K562 (cell line): Measurements from ENCODE around the gene KIRREL1. TPM values are rescaled to one million over a fixed set of nuclear protein-coding genes. Genes with fewer than 3 reads are reported as not detected.

Experiments
- BHLHE40 ChIP-seq: IDR thresholded peaks from 2 replicates; pipeline ENCODE4 v1.6.1; 2011; ENCODE audit warnings: low read length, improper control_type of control experiment
- CBFA2T2 ChIP-seq: fragments of 450-650 bp; conservative IDR thresholded peaks from 2 replicates; pipeline ENCODE4 v1.6.1; 2017; ENCODE audit warnings: mild to moderate bottlenecking
- CREB1 ChIP-seq, 2 experiments: sonication (generic) in 1 of 2; formaldehyde crosslinking in 1 of 2; IDR thresholded peaks; 2 replicates each; pipeline versions ENCODE4 v1.6.1 to v1.8.0; 2012 to 2022; ENCODE audit warnings: inconsistent platforms in 1 of 2, mild to moderate bottlenecking in 1 of 2, missing genetic modification reagents in 1 of 2, moderate library complexity in 1 of 2
- GTF2A2 ChIP-seq: IDR thresholded peaks from 2 replicates; pipeline ENCODE4 v1.6.1; 2016; ENCODE audit warnings: mild to moderate bottlenecking, missing genetic modification characterization, missing compliant biosample characterization
- JUND ChIP-seq, 2 experiments: IDR thresholded peaks; 2 replicates in 1 of 2; 3 replicates in 1 of 2; pipeline ENCODE4 v1.6.1; 2011; ENCODE audit warnings: borderline replicate concordance in 2 of 2, low read depth in 2 of 2, low read length in 2 of 2, improper control_type of control experiment in 1 of 2, missing biosample characterization in 1 of 2, missing genetic modification characterization in 1 of 2, missing genetic modification reagents in 1 of 2
- KLF10 ChIP-seq: fragments of 250-450 bp; sonication (Bioruptor Pico); IDR thresholded peaks from 2 replicates; pipeline ENCODE4 v1.6.1; 2021; ENCODE audit warnings: matching md5 sums
- NCOA2 ChIP-seq, 2 experiments: fragments of 450-650 bp; IDR thresholded peaks; 2 replicates each; pipeline ENCODE4 v1.6.1; 2018; ENCODE audit warnings: mild to moderate bottlenecking in 2 of 2, moderate library complexity in 1 of 2; ENCODE audit not compliant: partially characterized antibody in 2 of 2
- PRMT5 ChIP-seq: sonication (generic); formaldehyde crosslinking; IDR thresholded peaks from 2 replicates; pipeline ENCODE4 v1.5.0; 2020; ENCODE audit warnings: missing genetic modification reagents
- U2AF1 ChIP-seq: fragments of 200-400 bp; formaldehyde crosslinking; optimal IDR thresholded peaks from 2 replicates; pipeline ENCODE3; 2017; ENCODE audit warnings: mild to moderate bottlenecking, low read depth, low read length, moderate library complexity
- ZBTB17 ChIP-seq: fragments of 450-650 bp; formaldehyde crosslinking; IDR thresholded peaks from 2 replicates; pipeline ENCODE4 v1.4.0; 2020; ENCODE audit warnings: mild to moderate bottlenecking
- ZFX ChIP-seq: sonication (generic); formaldehyde crosslinking; IDR thresholded peaks from 2 replicates; pipeline ENCODE4 v1.8.0; 2022; ENCODE audit warnings: mild to moderate bottlenecking, missing genetic modification reagents, moderate library complexity
- ZHX1 ChIP-seq: fragments of 150-350 bp; conservative IDR thresholded peaks from 2 replicates; pipeline ENCODE4 v1.6.1; 2014; ENCODE audit warnings: low read length
- ZNF41 ChIP-seq: fragments of 250-450 bp; sonication (Bioruptor Pico); conservative IDR thresholded peaks from 2 replicates; pipeline ENCODE4 v1.4.0; 2020; ENCODE audit warnings: mild to moderate bottlenecking
- ZNF57 ChIP-seq: fragments of 450-650 bp; formaldehyde crosslinking; IDR thresholded peaks from 2 replicates; pipeline ENCODE4 v1.4.0; 2020; ENCODE audit warnings: mild to moderate bottlenecking, moderate library complexity
- polyA plus RNA-seq, 8 experiments: library from polyadenylated mRNA; depleted of rRNA in 4 of 8; stranded (reverse) in 5 of 8; unstranded in 3 of 8; fragments of >200 nt; fragmentation: Nextera tagmentation in 2 of 8; fragmentation: Illumina TruSeq in 1 of 8; extraction: Ambion mirVana in 2 of 8; extraction: Trizol in 1 of 8; gene quantifications; 2 replicates each; pipeline versions ENCODE4 v1.2.1 to v1.2.3, GENCODE V29; 2011 to 2014; ENCODE audit warnings: inconsistent platforms in 1 of 8, missing spikeins in 1 of 8
- total RNA-seq, 7 experiments: library from RNA; depleted of rRNA in 6 of 7; stranded (reverse); fragments of >200 nt in 6 of 7; fragmentation: Illumina TruSeq in 2 of 7; extraction: Trizol in 2 of 7; gene quantifications; 2 replicates each; pipeline versions ENCODE4 v1.2.1 to v1.2.3, GENCODE V29; 2011 to 2021; ENCODE audit warnings: low replicate concordance in 1 of 7
- TF ChIP-seq, protein P1 (sequence below), 2 experiments: fragments of 450-650 bp in 1 of 2; sonication (generic) in 1 of 2; formaldehyde crosslinking in 1 of 2; IDR thresholded peaks in 1 of 2; conservative IDR thresholded peaks in 1 of 2; 2 replicates each; pipeline versions ENCODE4 v1.6.1 to v1.8.1; 2016 to 2023; ENCODE audit warnings: mild to moderate bottlenecking in 2 of 2, moderate library complexity in 2 of 2, inconsistent platforms in 1 of 2, missing genetic modification reagents in 1 of 2

KIRREL1 gene
- total and polyA plus RNA-seq, 9 of the 15 experiments (the other 6 are each of a cell fraction or from before 2014, with no cell fraction given), result under 0.01 to 0.22 (median 0.03) TPM; not detected in 3

- TF ChIP-seq ZHX1 (no peak), ZBTB17 (no peak), JUND (IDR thresholded peaks at IDR 0.05; ENCODE audit: borderline replicate concordance, low read depth, low read length) (no peak), JUND (tag; IDR thresholded peaks at IDR 0.05; ENCODE audit: borderline replicate concordance, low read depth, low read length) (peak; percentile 24; the same call in 1 of the 3 replicates), PRMT5 (CRISPR knock-in tag) (no peak), CBFA2T2 (no peak), CREB1 (IDR thresholded peaks at IDR 0.05) (no peak), CREB1 (CRISPR knock-in tag; IDR thresholded peaks at IDR 0.05) (peak; percentile 39; the same call in 1 of the 2 replicates), BHLHE40 (peak; percentile 29; the same call in 1 of the 2 replicates), GTF2A2 (tag) (no peak), U2AF1 (no peak), ZFX (CRISPR knock-in tag) (no peak), NCOA2 (IDR thresholded peaks at IDR 0.05; ENCODE audit: partially characterized antibody in 2 of 2) (no peak), KLF10 (CRISPR knock-in tag) (no peak), ZNF41 (no peak), ZNF57 (CRISPR knock-in tag) (no peak)
- TF ChIP-seq, protein P1, sequence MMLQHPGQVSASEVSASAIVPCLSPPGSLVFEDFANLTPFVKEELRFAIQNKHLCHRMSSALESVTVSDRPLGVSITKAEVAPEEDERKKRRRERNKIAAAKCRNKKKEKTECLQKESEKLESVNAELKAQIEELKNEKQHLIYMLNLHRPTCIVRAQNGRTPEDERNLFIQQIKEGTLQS (IDR thresholded peaks at IDR 0.05), result peak; percentile 41; the same call in 1 of the 2 replicates
- TF ChIP-seq, protein P1 (CRISPR knock-in tag; conservative IDR thresholded peaks at IDR 0.05), result no peak
- TF ChIP-seq, all 486 proteins: peak for 7
Observed at GRCh38 chr1:158101927-158102326, 108.5 kb downstream of the KIRREL1 start (continued).
